Stimulated activated CD4-positive, alpha-beta T cell treated with anti-CD3 and anti-CD28 coated beads, Interleukin-12 subunit alpha, Interleukin-12 subunit beta, amount 100 ng/mL, for 48 hours (primary cell): ENCODE data around the gene ABHD5.

Experiments used
- DNase-seq, 3 donors: peaks; one replicate each; pipeline ENCODE4 v3.0.0-alpha.2; 2020; ENCODE audit warnings: low read depth in 2 of 3, low spot score in 1 of 3

The ABHD5 gene

DNA sequence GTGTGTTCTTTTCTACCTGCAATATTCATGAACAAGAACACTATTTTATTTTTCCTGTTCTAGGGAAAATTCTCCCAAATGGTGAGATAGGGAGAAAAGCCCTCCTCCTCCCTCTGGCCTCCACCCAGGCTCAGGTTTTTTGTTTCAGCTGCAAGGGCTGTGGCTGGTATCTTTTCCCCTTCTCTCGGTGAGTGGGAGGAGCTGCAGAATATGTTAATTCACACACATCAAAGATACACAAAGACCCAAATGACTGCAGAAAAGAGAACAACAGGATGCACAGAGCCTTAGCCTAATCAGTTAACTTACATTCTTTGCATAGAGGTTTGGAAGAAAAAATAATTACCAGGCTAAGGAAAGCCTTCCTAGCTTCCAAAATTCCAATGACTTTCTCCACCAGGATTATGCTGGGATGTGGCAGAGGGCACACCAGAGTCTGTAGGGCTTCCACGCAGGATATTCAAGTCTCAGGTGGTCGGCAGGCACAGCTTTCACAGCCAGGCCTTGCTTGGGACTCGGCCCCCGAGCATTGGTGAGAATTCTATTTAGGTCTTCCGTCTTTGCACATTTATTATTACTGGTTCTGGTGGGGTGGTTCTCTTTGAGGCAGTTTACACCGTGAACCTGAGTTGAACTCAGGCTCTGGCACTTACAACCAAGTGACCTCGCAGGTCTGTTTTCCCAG is 64.9 kb downstream of the ABHD5 start:
- no peak for DNase-seq

DNA sequence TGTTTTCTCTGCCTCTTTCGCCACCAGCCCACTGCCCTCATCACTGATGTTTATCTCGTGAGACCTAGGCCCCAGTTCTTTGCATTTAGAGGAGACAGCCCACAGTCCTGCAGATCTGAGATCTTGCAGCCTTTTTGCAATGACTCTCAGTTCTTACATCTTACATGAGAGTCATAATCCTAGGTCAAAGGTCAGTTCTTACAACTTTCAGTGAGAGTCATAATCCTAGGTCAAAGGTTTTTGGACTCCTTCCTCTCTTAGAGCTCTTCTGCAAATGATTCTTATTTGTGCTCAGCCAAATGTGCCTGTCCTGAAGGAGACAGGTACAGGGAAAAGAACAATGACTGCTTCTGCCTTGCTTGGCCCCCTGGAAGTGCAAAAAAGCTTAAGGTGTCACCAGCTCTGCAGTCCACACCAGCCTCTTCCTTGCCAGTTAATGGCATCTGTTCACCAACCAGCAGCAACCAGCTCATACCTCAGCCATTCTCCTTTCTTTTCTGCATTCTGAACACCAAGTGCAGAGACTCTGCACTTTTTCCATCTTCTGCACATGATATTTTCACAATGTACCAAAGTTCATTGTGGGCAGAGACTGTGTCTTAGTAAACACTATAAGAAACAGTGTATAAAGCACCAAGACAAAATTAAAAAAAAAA is 67.1 kb downstream of the ABHD5 start:
- no peak for DNase-seq

DNA sequence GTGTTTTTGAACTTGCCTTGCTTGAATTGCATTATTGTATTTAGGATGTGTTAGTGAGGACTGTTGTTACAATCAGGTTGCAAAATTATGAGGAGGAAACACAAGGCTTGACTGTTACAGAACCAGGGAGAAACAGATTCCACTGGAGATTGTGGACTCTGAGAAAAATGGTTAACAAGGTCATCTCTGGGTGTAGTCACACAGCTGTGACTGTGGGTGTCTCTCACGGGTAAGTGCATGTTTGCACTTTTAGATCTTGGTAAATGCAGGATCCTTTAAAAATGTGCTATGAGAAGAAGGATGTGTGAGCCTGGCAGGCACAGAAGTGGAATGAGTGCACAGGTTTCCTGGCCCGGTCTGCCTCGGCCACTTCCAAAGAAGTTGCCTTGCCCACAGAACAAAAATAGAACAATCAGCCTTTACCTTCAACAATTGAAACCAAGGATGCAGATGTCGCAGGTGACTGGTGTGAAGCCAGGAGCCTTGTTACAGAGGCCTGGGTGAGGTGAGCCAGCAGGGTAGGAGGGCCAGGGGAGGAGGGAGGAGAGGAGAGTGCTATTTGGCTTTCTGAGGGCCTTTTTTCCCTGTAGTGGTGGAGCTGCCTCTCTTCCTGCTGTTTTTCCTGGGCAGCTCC is 68.0 kb downstream of the ABHD5 start:
- DNase-seq = no peak

DNA sequence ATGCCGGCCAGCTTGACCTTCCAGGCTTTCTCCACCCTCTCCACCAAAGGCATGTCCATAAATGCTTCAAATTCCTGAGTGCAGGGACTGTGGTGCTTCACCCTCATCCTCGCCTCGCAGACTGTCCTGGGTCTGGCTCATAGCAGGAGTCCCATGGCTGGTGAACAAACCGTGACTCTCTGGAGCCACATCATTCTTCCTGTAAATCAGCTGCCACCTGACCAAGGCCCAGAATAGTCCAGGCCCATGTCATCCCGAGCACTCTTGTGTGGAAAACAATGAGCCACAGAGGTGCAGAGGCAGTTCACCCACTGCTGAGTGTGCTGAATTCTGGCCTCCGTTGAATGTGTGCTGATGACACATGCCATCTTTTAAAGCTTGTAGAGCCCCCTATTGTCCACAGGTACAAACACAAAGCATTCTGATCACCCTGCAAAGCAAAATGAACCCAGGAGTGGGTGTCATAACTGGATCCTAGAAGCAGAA is 68.6 kb downstream of the ABHD5 start:
- DNase-seq = no peak

DNA sequence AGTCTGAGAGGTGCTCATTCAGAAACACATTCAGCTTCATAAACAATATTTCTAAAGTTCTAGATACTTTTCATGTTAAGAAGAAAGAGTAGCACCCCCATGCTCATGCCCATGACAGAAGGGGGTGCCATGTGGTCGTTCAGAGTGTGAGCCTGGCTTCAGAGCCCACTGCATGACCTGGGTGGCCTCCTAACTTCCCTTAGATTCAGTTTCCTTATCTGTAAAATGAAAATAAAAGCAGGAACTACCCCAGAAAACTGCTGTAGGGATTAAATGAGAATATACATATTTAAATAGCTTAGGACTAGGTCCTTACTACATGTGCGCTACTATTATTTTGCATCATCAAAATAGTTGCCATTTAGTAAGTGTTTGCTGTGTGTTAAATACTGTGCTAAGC is 69.2 kb downstream of the ABHD5 start:
- DNase-seq = no peak

DNA sequence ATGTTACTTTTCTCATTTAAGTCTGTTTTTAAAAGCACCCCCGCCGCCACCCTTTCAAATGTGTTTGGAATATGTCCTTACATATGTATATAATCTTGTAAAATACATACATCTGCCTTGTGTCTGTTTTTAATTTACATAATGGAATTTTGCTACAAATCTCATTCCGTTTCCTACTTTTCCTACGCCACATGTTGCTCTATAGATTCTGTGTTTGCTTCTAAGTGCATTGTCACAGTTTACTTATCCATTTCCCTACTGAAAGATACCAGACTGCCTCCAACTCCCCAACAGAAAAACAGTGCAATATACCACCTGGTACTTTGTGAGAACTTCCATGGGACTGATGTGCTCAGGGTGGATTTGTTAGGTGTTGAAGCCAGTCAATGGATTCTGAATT is 70.2 kb downstream of the ABHD5 start:
- DNase-seq = no peak

DNA sequence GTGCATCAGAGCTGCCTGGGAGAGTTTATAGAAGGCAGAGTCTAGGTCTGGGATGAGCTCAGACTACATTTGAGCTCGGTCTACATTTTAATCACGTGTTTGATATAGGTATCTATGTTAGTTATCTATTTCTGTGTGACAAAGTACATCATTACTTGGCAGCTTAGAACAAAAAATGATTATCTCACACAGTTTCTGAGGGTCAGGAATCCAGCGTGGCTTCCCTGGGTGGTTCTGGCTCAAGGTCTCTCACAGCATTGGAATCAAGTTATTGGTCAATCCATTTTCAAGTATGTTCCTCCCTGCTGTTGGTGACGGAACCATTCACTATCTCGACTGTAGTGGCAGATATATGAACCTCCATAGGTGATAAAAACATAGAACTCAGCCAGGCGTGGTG is 71.7 kb downstream of the ABHD5 start:
- DNase-seq = no peak

DNA sequence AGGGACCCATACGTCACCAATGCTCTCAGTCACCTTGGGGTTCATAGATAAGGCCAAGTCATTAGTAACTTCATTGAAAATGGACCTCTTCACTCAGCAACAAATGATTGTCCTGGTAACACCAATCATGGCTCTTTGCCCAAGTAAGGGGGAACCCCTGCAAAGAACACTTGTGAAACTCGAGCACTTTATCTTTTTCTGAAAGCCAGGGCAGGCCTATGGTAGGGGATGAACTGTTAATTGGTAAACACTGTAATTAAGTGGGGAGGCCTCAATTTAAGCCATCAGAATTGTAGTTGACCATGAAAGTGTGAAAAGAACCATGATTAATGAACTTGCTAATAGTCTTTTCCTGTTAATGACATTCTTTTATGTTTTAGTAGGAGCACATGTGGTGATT is 73.3 kb downstream of the ABHD5 start:
- no peak for DNase-seq

DNA sequence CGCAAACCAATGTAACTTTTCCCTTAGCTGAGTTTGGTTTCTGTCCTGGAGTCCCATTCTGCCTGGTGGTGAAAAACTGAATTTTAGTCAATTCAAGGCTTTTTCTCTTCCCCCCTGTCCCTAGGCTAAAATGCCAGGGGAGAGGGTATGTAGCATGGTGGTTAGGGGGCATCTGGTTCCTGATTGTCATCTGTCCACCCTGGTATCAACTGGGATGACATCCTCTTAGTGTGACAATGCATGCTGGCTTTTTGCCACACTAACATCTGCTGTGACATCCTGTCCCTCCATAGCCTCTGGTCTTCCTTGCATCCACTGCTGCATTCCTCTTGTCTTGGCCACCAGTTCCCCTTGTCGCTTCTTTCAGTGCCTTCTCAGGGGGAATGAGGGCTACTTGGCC is 73.7 kb downstream of the ABHD5 start:
- DNase-seq = no peak

DNA sequence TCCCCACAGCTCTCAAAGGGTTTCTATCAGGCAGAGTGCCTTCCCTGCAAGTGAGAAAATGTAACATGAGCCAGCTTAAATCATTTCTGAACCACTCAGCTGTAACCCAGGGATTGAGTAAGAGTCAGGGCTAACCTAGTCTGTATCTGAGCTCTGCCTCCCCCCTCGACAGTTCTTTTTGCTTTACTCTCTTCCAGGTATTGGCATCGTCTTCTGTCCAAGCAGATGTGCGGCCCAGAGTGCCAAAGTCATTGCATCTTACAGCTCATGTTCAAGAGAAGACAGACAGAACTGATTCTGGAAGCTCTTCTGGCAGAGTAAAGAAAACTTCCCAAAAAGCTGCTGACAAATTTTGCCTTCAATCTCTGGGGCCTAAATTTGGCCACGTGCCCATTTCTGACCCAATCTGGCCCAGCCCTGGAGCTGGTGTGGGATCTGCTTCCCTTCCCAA is 74.8 kb downstream of the ABHD5 start:
- DNase-seq = no peak

DNA sequence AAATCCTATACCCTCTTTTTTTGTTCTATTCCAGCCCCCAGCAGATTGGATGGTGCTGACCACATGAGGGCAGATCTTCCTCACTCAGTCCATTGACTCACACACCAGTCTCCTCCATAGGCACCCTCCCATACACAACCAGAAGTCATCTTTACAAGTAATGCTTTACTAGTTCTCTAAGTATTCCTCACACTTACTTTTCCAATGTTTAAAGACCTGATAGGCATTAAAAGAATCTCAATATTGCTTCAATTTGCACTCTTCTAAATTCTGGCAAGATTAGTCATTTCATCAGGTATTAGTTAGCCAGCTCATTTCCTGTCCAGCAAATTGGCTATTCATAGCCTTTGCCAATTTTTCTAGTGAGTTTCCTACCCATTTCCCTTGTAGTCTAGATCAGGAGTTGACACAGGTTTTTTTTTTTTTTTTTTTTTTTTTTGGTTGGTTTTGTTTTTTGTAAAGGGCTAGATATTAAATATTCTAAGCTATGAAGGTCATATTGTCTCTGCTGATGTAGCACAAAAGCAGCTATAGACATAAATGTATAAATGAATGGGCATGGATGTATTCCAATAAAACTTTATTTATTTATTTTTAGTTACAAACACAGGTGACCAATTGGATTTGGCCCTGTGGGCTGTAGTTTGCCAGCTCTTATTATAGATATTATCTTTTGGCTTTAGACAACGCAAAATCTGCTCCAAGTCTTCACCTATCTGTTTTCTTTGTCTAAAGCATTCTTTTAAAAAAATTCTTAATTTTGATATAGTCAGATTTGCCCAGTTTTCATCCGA is 76.1 kb downstream of the ABHD5 start:
- DNase-seq = no peak

DNA sequence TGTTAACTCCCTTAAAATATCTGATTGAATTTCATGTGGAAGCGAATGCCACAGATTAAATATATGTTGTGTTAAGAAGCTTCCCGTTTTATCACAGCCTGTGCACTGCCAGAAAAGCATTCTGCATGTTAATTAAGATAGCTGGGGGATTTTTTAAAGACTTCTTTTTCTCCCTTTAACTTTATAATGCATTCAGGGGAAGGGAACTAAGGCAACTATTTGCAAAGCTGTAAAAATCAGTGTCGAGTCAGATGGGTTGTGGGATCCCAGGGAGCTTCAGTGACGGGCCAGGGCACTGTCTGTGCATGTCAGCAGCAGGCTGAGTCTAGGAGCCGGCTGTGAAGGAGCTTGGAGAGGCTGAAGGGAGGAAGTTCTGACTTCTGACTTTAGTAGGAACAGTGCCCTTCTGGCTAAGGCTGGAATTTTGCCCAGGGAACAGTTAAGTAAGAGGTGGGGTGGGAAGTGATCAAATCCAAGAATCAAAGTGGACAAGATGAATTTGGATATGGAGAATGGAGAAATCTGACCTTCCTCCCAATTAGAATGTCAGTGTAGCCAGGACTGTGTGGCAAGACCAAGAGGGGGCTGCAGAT is 77.7 kb downstream of the ABHD5 start:
- no peak for DNase-seq

DNA sequence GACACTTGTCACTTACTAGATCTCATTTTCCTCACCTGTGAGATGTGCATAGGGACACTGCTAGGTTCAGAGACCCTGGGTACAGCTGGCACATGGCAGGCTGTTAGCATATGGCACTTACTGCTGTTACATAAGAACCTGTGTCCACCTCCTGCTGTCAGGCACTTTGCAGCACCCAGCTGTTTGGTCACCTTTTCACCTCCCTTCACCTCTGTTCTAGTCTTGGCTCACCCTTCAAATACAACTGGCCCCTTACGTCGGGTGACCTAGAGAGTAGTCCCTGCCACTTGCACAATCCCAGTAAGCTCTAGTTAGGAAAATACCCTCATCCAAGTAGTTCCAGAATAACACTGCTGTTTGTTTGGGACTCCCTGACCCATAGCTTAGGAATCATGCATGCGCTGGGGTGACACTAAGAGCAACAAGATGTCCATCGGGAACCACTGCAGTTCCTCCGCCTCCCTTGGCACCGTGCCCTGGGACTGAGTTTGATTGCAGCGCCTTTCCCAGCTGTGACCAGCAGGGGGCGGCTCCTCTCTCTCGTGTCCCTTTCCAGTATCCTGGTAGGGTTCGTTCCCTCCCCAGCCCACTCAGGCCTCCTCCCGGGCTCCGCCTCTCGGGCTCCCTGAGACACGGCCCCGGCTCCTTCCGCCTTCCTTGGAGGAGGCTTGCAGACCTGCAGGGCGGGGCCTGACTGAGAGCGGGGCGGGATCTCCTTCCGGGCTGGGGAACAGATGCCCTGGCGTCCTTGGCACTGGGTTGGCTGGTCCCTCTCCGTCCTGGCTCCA is 78.6 kb downstream of the ABHD5 start:
- DNase-seq = peak; percentile 72 to 81 (median 76)

DNA sequence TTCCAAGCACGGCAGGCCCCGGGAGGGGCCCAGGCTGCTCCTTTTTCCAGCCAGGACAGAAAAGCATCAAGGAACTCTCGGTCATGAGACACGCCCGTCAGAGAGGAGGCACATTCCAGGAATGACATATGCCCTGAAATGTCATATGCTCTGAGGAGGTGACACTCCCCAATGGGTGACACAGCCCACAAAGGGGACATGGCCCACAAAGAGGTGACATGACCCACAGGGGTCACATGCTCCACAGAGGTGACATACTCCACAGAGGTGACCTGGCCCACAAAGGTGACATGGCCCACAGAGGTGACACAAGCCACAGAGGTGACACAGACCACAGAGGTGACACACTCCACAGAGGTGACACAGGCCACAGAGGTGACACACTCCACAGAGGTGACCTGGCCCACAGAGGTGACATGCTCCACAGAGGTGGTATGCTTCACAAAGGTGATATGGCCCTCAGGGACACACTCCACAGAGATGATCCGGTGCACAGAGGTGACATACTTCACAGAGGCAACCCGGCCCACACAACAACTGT is 79.2 kb downstream of the ABHD5 start:
- peak in 1 of 3 donors; percentile 17 for DNase-seq

DNA sequence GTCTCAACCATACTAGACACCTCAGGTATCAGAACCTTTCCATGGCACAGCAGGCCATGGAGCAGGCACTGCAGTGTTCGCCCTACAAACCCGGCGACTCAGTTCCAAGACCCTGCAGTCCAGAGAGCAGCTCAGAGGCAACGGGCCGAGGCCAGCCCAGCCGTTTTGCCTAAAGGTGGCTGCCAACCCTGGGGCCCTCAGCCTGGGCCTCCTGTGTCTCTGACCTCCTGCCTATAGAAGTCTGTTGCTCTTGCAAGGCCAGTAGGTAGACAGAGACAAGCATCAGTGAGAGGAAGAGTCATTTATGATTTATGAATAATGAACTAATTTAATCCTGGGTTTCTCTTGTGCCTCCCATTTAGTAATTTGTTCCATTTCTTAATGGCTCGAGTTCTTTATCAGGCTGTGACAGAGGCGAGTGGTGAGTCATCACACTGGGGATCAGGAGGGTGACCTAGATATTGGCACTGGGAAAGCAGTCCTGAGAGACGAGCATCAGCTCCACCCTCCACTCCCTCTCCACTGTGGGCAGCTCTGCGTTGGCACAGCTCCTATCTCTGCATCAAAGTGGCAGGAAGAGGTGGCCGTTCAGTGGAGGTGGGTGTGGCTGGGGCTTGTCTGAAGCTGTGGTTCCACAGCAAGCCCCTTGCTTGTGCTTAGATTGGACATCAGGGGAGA is 79.8 kb downstream of the ABHD5 start:
- DNase-seq = peak in 2 of 3 donors; percentile 21 to 26

DNA sequence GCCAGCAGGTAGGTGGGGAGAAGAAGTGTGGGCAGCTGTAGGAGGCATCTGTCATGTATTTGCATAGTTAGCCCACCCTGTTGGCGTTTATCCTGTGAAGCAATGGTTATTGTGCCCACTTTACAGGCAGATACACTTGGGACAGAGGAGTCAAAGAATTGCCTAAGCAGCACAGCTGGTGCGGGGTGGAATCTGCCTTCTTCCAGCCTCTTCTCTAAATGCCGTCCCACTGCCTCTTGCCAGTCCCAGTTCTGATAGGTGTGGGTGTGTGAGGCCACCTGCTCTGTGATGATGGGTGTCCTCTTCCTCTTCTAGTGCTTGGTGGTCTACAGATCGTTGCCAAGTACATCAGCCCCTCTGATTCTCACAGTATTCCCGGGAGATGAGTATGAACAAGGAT is 80.9 kb downstream of the ABHD5 start:
- DNase-seq = no peak

DNA sequence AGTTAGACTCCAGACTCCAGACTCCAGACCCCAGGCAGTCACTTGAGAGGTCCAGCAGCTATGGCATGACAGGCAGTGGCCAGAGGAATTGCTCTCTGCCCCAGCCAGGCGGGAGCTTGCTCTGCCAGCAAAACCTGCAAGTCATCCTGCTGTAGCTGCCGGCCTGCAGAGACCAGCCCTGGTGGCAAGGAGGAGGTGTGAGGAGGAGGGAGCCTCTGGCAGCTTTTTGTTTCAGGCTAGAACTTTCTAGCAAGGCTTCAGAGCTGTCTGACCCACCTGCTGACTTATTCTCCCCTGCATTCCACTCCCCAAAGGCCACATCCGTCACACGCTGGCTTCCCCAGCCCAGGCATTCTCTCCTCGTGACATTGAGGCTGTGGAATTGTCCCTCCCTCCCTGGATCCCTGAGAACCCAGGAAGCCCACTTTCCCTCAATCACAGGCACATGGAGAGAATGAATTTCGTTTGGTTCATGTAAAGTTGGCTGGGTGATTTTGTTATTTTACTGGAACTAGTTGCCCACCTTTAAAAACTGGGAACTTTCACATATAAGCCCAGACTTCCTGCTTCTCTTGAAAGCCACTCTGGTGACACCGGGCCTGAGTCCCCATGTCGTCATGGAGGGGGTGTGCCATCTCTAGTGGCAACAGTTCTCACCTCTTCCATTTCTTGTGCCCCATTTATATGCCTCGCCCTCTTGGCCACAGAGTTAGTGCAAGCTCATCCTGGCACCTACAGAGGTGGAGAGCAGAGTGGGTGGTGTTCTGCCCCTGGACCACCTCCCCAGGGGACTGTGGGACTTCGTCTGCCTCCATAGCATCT is 82.7 kb downstream of the ABHD5 start:
- no peak for DNase-seq

DNA sequence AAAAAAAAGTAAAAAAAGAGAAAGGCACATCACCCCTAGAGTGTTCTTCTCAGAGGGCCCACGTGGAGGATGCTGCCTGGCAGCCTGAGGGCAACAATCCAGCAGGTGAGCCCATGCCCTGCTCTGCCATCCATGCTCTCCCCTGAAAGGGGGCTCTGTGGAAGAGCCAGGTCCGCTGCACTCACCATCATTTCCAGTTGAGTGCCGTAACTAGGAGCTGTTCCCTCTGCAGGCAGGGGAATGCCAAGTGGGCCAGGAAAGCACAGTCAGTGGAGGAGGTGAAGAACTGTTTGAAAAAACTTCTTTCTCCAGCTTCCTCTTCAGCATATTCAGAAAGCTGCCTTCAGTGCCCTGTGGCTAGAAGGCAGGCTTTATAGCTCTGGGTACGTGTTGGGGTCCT is 84.1 kb downstream of the ABHD5 start:
- DNase-seq = no peak

DNA sequence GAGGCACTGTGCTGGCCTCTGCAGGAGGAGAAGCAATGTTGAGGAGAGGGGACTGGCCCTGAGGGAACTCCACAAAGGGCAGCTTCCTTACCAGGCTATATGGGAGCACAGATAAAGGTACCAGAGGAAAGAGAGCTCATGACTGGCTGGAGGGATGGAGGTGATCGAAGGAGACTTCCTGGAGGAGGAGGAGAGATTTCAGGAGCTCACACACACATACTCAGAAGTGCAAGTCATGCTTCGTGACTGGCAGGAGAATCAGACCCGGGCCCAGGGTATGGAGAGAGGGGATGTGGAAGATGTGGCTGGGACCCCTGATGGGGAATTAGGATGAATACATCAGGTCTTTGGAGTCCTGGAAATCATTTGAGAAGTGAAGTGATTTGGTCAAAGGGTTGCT is 85.4 kb downstream of the ABHD5 start:
- DNase-seq = no peak
